Liver (tissue), 2 donors: ENCODE data around the gene ATAD3A.
"Not testable (repeated sequence)": the region's sequence is repeated elsewhere in the genome, so short reads cannot be mapped to it uniquely, and the experiment has no call there.

Source experiments
- JUND ChIP-seq, 2 donors: IDR thresholded peaks; 2 replicates each; pipeline ENCODE4 v1.6.1; 2016; ENCODE audit warnings: antibody characterized with exemption in 2 of 2
- SP1 ChIP-seq: IDR thresholded peaks from 2 replicates; pipeline ENCODE4 v1.6.1; 2018; ENCODE audit warnings: antibody characterized with exemption, mild to moderate bottlenecking
- donor health status: healthy.

DNA sequence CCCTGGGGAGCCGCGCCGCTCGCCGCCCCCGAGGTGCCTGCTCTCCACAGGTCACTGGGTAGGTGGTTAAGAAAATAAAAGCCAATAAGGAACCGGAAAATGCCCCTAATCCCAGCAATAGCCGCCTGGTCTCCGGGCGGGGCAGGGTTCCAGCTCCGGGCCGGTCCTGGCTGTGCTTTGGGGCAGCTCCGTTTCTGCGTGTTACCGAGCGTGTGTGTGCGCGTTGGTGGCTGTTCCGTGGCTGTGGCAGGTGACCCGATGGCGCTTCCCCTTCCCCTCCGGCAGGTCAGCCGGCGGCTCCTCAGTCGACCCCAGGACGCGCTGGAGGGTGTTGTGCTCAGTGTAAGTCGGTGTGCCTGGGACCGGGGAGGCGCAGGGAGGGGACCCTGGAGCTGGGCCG, 11.3 kb downstream of the ATAD3A start:
- not testable (repeated sequence) for TF ChIP-seq SP1; JUND (IDR thresholded peaks at IDR 0.05)
